Measurements from ENCODE around the gene EIPR1. TPM values are rescaled to one million over a fixed set of nuclear protein-coding genes. Genes with fewer than 3 reads are reported as not detected.

The EIPR1 gene
- total and polyA plus RNA-seq, 2 of the 4 experiments (the other 2 are of a cell fraction), result 46.5 to 67.4 TPM

DNA sequence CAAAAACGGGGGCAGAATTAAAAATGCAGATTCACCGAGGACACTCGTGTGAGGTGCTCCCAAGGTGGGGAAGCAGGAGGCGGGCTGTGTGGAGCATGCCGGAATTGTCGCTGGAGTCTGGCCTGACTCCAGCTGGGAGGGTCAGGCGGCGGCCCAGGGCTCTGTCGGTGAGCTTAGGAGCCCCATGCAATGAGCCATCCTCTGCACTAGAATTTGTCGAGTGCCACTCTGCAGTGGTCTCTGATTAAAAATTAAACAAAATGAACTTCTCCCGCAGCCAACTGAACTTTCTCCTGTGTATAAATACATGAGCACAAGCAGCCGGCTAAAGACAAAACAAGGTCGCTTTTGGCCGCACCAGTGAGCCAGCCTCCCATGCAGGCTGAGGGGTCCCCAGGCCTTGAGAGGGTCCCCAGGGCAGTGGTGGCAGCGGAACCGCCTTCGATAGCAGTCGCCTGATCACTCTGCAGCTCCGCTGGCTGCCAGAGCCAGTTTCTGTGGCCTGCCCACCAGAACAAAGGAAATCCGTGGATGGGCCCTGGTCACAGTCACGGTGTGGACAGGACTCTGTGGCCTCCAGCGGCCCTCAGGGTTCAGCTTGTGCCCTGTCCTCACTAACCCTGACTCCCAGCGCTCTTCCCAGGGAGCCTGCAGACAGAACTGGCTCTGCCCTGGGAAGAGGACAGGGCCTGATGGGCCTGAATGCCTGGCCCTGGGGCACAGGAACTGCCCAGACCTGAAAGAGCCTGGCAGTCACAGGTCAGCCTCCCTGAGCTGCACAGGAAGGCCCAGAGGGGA lies 201.3 kb downstream of the EIPR1 start:
- Histone ChIP-seq H2AK5ac (ENCODE audit: low read depth, low read length) (no peak overlapping the region), H4K91ac (ENCODE audit: insufficient read depth, low read depth, low read length) (no peak overlapping the region), H3K27me3 (ENCODE audit: control insufficient read depth, insufficient read depth, low read length) (no peaks in the 10 kb centered on the region), H4K20me1 (ENCODE audit: insufficient read depth, low read length) (no peaks in the 10 kb centered on the region), H3K36me3 (ENCODE audit: control insufficient read depth, insufficient read depth, low read length) (no peaks in the 10 kb centered on the region; the same call in 1 of the 2 replicates), H4K5ac (ENCODE audit: low read depth, low read length) (no peak overlapping the region), H2BK5ac (ENCODE audit: low read depth, low read length, poor library complexity, severe bottlenecking) (no peak overlapping the region), H3K4me3 (ENCODE audit: insufficient read depth, low read depth, low read length) (no peak overlapping the region), H3K79me1 (ENCODE audit: low read depth in 1 of 2, low read length in 2 of 2) (no peaks in the 10 kb centered on the region), H2AK9ac (replicated peaks; ENCODE audit: low read depth, low read length, poor library complexity) (peak overlapping the region; percentile 52), H3K9ac (ENCODE audit: low read depth, low read length) (no peak overlapping the region), H3K56ac (ENCODE audit: extremely low read depth, insufficient read depth, low read length) (no peak overlapping the region), H3K9me3 (ENCODE audit: control insufficient read depth, insufficient read depth, low read length) (peaks cover 2% of the 10 kb centered on the region; the same call in 1 of the 2 replicates), H3K18ac (ENCODE audit: low read depth, low read length) (no peak overlapping the region), H3K4me2 (ENCODE audit: low read depth, low read length) (no peak overlapping the region), H3K27ac (ENCODE audit: insufficient read depth, low read length) (no peak overlapping the region), H2BK20ac (ENCODE audit: low read depth, low read length) (no peak overlapping the region), H3K9me1 (ENCODE audit: insufficient read depth, low read length) (0 out of 2 replicates have a peak, but pooled peaks cover 3% of the 10 kb centered on the region), H2AFZ (replicated peaks; ENCODE audit: low read length, poor library complexity) (no peak overlapping the region), H3K14ac (replicated peaks; ENCODE audit: low read depth, low read length) (no peak overlapping the region), H3K4me1 (ENCODE audit: control insufficient read depth, insufficient read depth, low read length) (no peaks in the 10 kb centered on the region), H4K8ac (ENCODE audit: low read depth in 2 of 2, low read length in 2 of 2) (no peak overlapping the region), H3K23ac (ENCODE audit: low read depth, low read length) (no peak overlapping the region), H2BK15ac (ENCODE audit: low read depth, low read length) (no peak overlapping the region), H2BK120ac (ENCODE audit: low read depth, low read length) (no peak overlapping the region), H3K4ac (ENCODE audit: low read depth, low read length) (no peak overlapping the region)
- intact Hi-C loops (cut with micrococcal nuclease) (no loop called here), dilution Hi-C loops (cut with HindIII; ENCODE audit: low sequenced_read_pairs, unreplicated experiment) (no loop called here), in situ Hi-C loops (cut with MboI; ENCODE audit: low sequenced_read_pairs) (no loop called here)
- ChIA-PET POLR2A (ENCODE audit: unreplicated experiment) (no interaction called here), CTCF (no interaction called here)
- ATAC-seq (ENCODE audit: low read depth) (no peak), DNase-seq (no peak)
- WGBS, 2 experiments (ENCODE audit: extremely low coverage in 2 of 2, insufficient read length in 1 of 2), result 92% methylated on average over 12 of the region's 23 CpGs; no CpG with 5 or more reads in 1 of the 2 experiments
- no peak for TF ChIP-seq CEBPB (IDR thresholded peaks at IDR 0.05; ENCODE audit: low read depth, low read length)
- no peak for TF ChIP-seq BHLHE40 (IDR thresholded peaks at IDR 0.05; ENCODE audit: low read depth, low read length)
- no peak for TF ChIP-seq CHD1 (IDR thresholded peaks at IDR 0.05; ENCODE audit: low read depth, low read length)
- TF ChIP-seq POLR2A (IDR thresholded peaks at IDR 0.05; ENCODE audit: low read depth, low read length), result no peak
- no peak for TF ChIP-seq FOS (IDR thresholded peaks at IDR 0.05; ENCODE audit: low read depth, low read length)
- TF ChIP-seq, protein P1, sequence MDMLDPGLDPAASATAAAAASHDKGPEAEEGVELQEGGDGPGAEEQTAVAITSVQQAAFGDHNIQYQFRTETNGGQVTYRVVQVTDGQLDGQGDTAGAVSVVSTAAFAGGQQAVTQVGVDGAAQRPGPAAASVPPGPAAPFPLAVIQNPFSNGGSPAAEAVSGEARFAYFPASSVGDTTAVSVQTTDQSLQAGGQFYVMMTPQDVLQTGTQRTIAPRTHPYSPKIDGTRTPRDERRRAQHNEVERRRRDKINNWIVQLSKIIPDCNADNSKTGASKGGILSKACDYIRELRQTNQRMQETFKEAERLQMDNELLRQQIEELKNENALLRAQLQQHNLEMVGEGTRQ (IDR thresholded peaks at IDR 0.05; ENCODE audit: low read depth, low read length), result no peak
- no peak for TF ChIP-seq MAFK (IDR thresholded peaks at IDR 0.05; ENCODE audit: low read depth, low read length)
- no peak for TF ChIP-seq MXI1 (IDR thresholded peaks at IDR 0.05; ENCODE audit: borderline replicate concordance, low read depth, low read length)
- no peak for TF ChIP-seq SMC3 (IDR thresholded peaks at IDR 0.05; ENCODE audit: low read depth, low read length)
- TF ChIP-seq RCOR1 (IDR thresholded peaks at IDR 0.05; ENCODE audit: insufficient replicate concordance, low read length), result no peak
- no peak for TF ChIP-seq NFE2L2 (IDR thresholded peaks at IDR 0.05; ENCODE audit: low read depth, low read length)
- TF ChIP-seq, protein P2, sequence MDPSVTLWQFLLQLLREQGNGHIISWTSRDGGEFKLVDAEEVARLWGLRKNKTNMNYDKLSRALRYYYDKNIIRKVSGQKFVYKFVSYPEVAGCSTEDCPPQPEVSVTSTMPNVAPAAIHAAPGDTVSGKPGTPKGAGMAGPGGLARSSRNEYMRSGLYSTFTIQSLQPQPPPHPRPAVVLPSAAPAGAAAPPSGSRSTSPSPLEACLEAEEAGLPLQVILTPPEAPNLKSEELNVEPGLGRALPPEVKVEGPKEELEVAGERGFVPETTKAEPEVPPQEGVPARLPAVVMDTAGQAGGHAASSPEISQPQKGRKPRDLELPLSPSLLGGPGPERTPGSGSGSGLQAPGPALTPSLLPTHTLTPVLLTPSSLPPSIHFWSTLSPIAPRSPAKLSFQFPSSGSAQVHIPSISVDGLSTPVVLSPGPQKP (IDR thresholded peaks at IDR 0.05; ENCODE audit: borderline replicate concordance, low read depth, low read length), result no peak
- no TSS peak for BruUV-seq (replicated peaks)

Data from IMR-90 (cell line).